WI38 (cell line): ENCODE measurements around the gene GFRA4.

ENCODE experiments used
- H3K4me3 ChIP-seq: 2 replicates; pipeline ENCODE4 v1.5.1; 2011; ENCODE audit warnings: low read depth, mild to moderate bottlenecking, control low read depth, low read length
- TF ChIP-seq, protein P1 (sequence below): IDR thresholded peaks from 2 replicates; pipeline ENCODE4 v1.5.1; 2012; ENCODE audit warnings: low read depth, mild to moderate bottlenecking, control low read depth, low read length

The GFRA4 gene

DNA sequence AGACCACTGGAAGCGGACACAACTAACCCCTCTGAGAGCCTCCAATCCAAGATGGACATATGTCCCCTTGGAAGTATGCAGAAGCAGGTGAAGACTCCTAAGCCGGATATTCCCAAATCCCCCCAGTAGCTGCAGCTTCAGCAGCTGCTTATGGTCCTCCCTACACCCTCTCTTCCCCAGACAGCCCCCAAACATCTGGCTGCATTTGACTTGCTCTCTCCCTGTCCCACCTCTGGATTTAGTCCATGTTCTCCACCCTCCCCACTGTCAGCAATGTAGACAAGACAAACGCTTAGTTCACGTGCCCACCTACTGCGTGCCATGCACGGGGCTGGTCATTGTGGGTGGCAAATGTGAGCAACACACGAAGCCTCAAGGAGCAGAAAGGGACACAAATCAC lies 23.2 kb upstream of the GFRA4 start:
- no peak overlapping the region for H3K4me3 ChIP-seq
- TF ChIP-seq, protein P1, sequence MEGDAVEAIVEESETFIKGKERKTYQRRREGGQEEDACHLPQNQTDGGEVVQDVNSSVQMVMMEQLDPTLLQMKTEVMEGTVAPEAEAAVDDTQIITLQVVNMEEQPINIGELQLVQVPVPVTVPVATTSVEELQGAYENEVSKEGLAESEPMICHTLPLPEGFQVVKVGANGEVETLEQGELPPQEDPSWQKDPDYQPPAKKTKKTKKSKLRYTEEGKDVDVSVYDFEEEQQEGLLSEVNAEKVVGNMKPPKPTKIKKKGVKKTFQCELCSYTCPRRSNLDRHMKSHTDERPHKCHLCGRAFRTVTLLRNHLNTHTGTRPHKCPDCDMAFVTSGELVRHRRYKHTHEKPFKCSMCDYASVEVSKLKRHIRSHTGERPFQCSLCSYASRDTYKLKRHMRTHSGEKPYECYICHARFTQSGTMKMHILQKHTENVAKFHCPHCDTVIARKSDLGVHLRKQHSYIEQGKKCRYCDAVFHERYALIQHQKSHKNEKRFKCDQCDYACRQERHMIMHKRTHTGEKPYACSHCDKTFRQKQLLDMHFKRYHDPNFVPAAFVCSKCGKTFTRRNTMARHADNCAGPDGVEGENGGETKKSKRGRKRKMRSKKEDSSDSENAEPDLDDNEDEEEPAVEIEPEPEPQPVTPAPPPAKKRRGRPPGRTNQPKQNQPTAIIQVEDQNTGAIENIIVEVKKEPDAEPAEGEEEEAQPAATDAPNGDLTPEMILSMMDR, result no peak

DNA sequence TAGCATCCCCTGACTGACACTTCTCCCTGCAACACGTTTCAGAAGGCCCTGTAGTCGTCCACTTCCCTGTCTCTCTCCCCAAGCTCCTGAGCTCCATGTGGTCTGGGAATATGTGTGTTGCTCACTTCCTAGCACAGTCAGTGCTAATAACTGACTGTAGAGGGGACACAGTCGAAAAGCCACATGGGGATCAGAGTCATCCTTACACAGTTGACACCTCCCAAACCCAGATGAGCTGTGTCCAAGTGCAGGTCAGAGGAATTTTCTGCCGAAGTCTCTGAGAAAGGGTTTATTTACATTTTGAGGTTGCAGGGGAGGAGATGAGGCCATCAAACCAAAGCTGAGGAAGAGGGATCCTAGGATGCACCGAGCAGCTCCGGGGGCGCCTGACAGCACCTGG lies 22.1 kb upstream of the GFRA4 start:
- TF ChIP-seq, protein P1, result no peak
- H3K4me3 ChIP-seq, result no peak overlapping the region

DNA sequence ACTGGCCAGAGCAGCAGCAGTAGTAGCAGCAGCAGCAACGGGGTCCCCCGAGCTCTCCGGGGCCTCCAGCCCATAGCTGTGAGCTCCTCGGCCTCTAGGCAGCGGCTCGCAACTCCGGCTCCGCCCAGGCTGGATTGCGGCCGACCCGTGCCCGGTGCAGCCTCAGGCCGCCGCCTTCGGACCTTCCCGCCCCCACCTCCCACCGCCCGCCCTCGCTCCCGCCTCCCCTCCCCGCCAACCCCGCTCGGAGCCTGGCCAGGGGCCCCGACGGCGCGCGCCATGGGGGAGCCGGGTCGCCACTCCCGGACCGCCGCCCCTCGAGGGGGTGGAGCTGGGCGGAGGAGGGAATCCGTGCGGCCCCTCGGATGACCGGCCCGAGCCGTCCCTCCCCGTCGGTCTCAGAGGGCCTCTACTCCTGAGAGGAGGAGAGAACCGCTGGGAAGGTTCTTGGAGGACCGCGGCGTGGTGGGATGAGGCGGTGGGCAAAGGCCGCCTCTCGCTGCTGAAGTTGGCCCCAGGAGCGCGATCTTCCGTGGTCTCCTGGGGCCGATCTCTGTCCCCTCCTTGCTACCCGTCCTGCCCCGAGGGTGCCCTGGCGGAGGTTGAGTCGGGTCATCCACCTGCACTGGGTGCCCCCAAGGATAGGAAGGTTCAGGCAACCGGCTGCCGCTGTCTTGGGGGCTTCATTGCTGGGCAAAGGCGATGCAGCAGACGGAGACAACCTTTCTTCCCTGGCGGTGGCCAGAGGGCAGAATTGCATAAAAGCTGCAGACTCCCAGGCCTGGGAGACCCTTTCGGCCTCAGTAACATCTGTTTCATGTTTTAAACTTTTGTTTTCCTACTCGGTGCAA lies 19.0 kb upstream of the GFRA4 start, which contains the start of gene ADAM33:
Gene ADAM33, minus strand, starts transcription at position 80 of the 851 bp plus-strand sequence. Its CDS starts 6 bp downstream, at position 74.
- H3K4me3 ChIP-seq, result peak within 1 kb of the TSS; percentile 71
- TF ChIP-seq, protein P1, result no peak

DNA sequence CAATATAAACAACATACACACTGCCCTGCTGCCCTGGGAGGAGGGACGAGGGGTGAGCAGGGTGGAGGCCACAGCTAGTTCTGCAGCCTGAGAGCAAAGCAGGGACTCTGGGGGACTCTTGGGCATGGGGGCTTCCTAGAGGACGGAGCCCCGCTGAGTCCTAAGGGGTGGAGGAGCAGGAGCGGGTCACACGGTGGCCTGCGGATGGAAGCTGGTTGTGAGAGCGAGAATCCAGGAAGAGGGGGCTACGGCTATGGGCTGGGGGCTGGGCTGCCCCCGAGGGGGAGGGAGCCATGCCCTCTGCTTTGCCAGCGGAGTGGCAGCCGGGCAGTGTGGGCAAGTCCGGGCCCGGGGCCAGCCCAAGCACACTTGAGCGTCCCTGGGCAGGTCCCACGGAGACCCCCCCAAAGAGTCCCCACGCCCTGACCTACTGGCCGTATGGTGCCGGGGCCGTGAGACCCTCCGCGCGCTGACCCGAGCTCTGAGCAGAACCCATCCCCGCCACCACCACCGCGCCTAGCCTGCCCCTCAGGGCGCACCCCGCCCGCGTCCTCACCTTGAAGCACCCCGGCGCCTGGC lies 18.2 kb upstream of the GFRA4 start:
- TF ChIP-seq, protein P1, result no peak
- H3K4me3 ChIP-seq, result peak overlapping the region; percentile 71

DNA sequence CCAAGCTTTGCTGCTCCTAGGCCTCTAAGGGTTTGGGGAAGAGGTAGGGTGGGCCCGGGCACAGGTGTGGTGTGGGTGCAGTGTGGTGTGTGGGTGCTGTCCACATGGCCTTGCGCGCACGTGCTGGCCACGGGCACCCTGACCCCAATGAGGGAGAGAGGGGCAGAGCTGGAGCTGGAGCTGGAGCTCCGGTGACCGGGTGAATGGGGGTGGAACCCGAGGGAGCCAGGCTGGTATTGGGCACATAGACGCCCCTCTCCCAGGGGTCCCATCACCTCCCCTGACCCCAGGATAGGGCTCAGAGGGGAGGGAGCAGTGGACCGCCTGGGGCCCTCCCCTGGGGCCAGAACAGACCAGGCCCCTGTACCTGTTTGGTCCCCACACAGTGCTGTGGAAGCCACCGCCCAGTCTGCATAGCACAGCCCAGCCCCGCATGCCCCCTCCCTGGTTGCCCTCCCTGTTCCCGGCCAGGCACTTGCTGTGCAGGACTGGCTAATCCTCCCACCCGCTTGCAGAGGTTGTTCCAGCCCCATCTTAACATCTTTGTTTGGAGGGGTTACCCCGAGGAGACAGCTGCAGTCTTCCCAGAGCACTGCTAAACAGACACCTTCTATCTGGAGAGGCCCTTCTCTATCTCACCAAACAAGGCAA lies 17.6 kb upstream of the GFRA4 start:
- peak overlapping the region; percentile 71 for H3K4me3 ChIP-seq

DNA sequence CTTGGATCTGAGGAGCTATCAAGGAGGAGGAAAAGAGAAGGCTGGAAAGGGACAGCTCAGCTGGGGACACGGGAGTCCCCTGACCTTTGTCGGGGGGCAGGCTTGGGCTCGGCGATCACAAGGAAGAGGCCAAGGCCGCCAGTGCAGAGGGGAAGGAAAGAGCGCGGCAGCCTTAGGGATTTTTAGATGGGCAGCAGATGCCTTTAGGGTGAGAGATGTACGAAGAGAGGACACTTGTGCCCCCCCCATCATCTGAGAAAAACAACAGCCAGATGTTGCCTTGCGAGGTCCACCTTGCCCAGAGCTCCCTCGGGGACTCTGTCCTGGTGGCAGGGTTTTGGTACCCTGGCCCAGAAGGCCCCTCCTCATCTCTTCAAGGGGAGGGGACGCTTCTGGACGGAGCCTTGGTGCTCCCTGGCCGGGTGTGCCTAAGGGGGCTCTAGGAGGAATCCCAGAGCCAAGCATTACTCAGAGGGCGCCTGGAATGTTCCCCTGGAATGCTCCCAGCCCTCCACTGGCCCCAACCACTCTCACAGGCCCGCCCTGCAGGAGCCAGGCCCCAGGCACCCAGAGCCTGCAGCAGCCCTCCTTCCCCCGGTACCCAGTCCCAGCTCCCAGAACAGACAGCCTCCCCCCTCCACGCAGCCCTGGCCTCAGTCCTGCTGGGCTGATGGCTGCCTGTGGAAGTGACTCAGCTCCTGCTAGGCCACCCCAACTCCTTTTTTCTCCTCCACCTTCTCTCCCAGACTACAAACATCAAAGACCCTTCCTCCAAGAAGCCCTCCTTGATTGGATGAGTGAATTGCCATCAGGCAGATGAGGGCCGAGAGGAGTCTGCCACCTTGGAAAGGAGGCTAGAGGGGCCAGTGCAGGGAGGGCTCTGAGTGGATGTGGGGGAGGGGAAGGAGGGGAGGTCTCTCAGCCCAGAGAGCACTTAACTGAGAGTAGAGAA lies 16.8 kb upstream of the GFRA4 start:
- TF ChIP-seq, protein P1, result no peak
- H3K4me3 ChIP-seq, result peak overlapping the region; percentile 71

More for the DNA sequence above, 17.6 kb upstream of the GFRA4 start:
- TF ChIP-seq, protein P1, result no peak
